H1 (cell line): ENCODE measurements around the gene PTPN9. TPM values are rescaled to one million over a fixed set of nuclear protein-coding genes. Genes with fewer than 3 reads are reported as not detected.

Source experiments
- CTCF ChIA-PET: fragments of 300-600 bp; sonication (Branson Sonifier 250); formaldehyde crosslinking; loops from one replicate; lab custom pipeline; 2021; ENCODE audit not compliant: partially characterized antibody; lab: Charles Lee
- POLR2A ChIA-PET: fragments of 300-600 bp; sonication (Branson Sonifier 250); formaldehyde crosslinking; loops from one replicate; lab custom pipeline; 2021; ENCODE audit warnings: inconsistent platforms; ENCODE audit not compliant: partially characterized antibody; lab: Charles Lee
- DNase-seq, 2 experiments: peaks; one replicate each; pipeline versions ENCODE4 v3.0.0 to v3.0.0-alpha.2; 2010 to 2022; ENCODE audit warnings: low spot score in 2 of 2, low read depth in 1 of 2, mixed read lengths in 1 of 2
- FAIRE-seq: peaks from 2 replicates; lab custom pipeline; 2011; peaks lifted over from hg19 to GRCh38; lab: Jason Lieb, UNC
- H2AFZ ChIP-seq: 2 replicates; pipeline ENCODE4 v1.8.1; 2012; ENCODE audit warnings: low read length, inconsistent platforms
- H2AK5ac ChIP-seq: 2 replicates; pipeline ENCODE4 v1.6.1; 2013; ENCODE audit warnings: low read depth, low read length
- H2BK120ac ChIP-seq: replicated peaks from 2 replicates; pipeline ENCODE3; 2013; ENCODE audit warnings: low read depth, low read length, inconsistent platforms
- H2BK12ac ChIP-seq: 2 replicates; pipeline ENCODE4 v1.6.1; 2013; ENCODE audit warnings: low read depth, low read length
- H2BK15ac ChIP-seq: 2 replicates; pipeline ENCODE4 v1.6.1; 2013; ENCODE audit warnings: low read length
- H2BK20ac ChIP-seq: 2 replicates; pipeline ENCODE4 v1.6.1; 2013; ENCODE audit warnings: low read length
- H2BK5ac ChIP-seq: 2 replicates; pipeline ENCODE4 v1.6.1; 2013; ENCODE audit warnings: low read depth, low read length
- H3K14ac ChIP-seq: 2 replicates; pipeline ENCODE4 v1.6.1; 2013; ENCODE audit warnings: inconsistent platforms; ENCODE audit not compliant: insufficient read length
- H3K18ac ChIP-seq: 2 replicates; pipeline ENCODE4 v1.6.1; 2013; ENCODE audit warnings: low read length; ENCODE audit errors: extremely low read depth
- H3K23ac ChIP-seq: 2 replicates; pipeline ENCODE4 v1.6.1; 2013; ENCODE audit warnings: inconsistent platforms; ENCODE audit not compliant: insufficient read length
- H3K23me2 ChIP-seq: 2 replicates; pipeline ENCODE4 v1.6.1; 2013; ENCODE audit warnings: low read depth, low read length
- H3K27ac ChIP-seq: 2 replicates; pipeline ENCODE4 v1.6.1; 2011; ENCODE audit warnings: low read depth, low read length, inconsistent platforms
- H3K27me3 ChIP-seq, 4 experiments: replicated peaks in 1 of 4; 1 replicate in 1 of 4; 2 replicates in 3 of 4; pipeline versions ENCODE4 v1.6.1 to v1.8.1; 2011 to 2013; ENCODE audit warnings: low read length in 3 of 4, mild to moderate bottlenecking in 3 of 4, inconsistent platforms in 2 of 4, mixed read lengths in 2 of 4, moderate library complexity in 1 of 4; ENCODE audit not compliant: control insufficient read depth in 3 of 4, insufficient read depth in 3 of 4; ENCODE audit errors: extremely low read depth in 1 of 4
- H3K36me3 ChIP-seq, 4 experiments: 2 replicates each; pipeline versions ENCODE4 v1.6.1 to v1.8.1; 2011 to 2013; ENCODE audit warnings: mild to moderate bottlenecking in 4 of 4, low read length in 3 of 4, moderate library complexity in 2 of 4, control low read depth in 1 of 4, inconsistent platforms in 1 of 4; ENCODE audit not compliant: insufficient read depth in 4 of 4, control insufficient read depth in 2 of 4
- H3K4ac ChIP-seq: replicated peaks from 2 replicates; pipeline ENCODE3; 2013; ENCODE audit warnings: low read length, low read depth, mixed read lengths, inconsistent platforms; ENCODE audit not compliant: insufficient read length
- H3K4me1 ChIP-seq, 4 experiments: replicated peaks in 1 of 4; 1 replicate in 1 of 4; 2 replicates in 3 of 4; pipeline versions ENCODE4 v1.6.1 to v1.8.1; 2011 to 2013; ENCODE audit warnings: low read length in 3 of 4, inconsistent platforms in 2 of 4, mixed read lengths in 1 of 4; ENCODE audit not compliant: insufficient read depth in 4 of 4, control insufficient read depth in 3 of 4
- H3K4me2 ChIP-seq, 2 experiments: 2 replicates each; pipeline versions ENCODE4 v1.6.1 to v1.8.1; 2011 to 2013; ENCODE audit warnings: low read depth in 2 of 2, low read length in 2 of 2, control low read depth in 1 of 2, inconsistent platforms in 1 of 2, mild to moderate bottlenecking in 1 of 2; ENCODE audit not compliant: insufficient read depth in 1 of 2
- H3K4me3 ChIP-seq, 4 experiments: fragments of 200-600, 300-600 bp in 1 of 4; sonication (generic), shearing (Covaris generic), sonication (Bioruptor Twin) in 1 of 4; 2 replicates each; pipeline versions ENCODE4 v1.5.1 to v1.8.1; 2011 to 2016; ENCODE audit warnings: low read length in 4 of 4, low read depth in 3 of 4, control low read depth in 2 of 4, inconsistent platforms in 2 of 4, mild to moderate bottlenecking in 2 of 4, mixed read lengths in 1 of 4, moderate library complexity in 1 of 4; ENCODE audit not compliant: insufficient read depth in 2 of 4; ENCODE audit errors: extremely low read depth in 1 of 4
- H3K56ac ChIP-seq: replicated peaks from 2 replicates; pipeline ENCODE3; 2013; ENCODE audit warnings: low read depth, mild to moderate bottlenecking, mixed read lengths, low read length, inconsistent platforms; ENCODE audit not compliant: insufficient read length
- H3K79me1 ChIP-seq: 2 replicates; pipeline ENCODE4 v1.6.1; 2013; ENCODE audit warnings: low read depth, low read length, control low read depth
- H3K79me2 ChIP-seq, 2 experiments: 2 replicates each; pipeline versions ENCODE4 v1.6.1 to v1.8.1; 2012 to 2013; ENCODE audit warnings: low read length in 2 of 2, mild to moderate bottlenecking in 2 of 2, inconsistent platforms in 1 of 2; ENCODE audit not compliant: insufficient read depth in 2 of 2, control insufficient read depth in 1 of 2
- H3K9ac ChIP-seq, 4 experiments: replicated peaks in 1 of 4; 1 replicate in 1 of 4; 2 replicates in 3 of 4; pipeline versions ENCODE4 v1.6.1 to v1.8.1; 2011 to 2013; ENCODE audit warnings: low read depth in 3 of 4, low read length in 3 of 4, control low read depth in 2 of 4, mild to moderate bottlenecking in 2 of 4, moderate library complexity in 2 of 4, inconsistent platforms in 1 of 4; ENCODE audit errors: extremely low read depth in 1 of 4
- H3K9me3 ChIP-seq, 2 experiments: 2 replicates each; pipeline versions ENCODE4 v1.6.1 to v1.8.1; 2012 to 2013; ENCODE audit warnings: mild to moderate bottlenecking in 2 of 2, moderate library complexity in 2 of 2, control low read depth in 1 of 2, inconsistent platforms in 1 of 2, low read depth in 1 of 2, low read length in 1 of 2, mixed read lengths in 1 of 2; ENCODE audit not compliant: insufficient read depth in 2 of 2
- H4K20me1 ChIP-seq, 2 experiments: replicated peaks in 1 of 2; 2 replicates each; pipeline versions ENCODE3 to v1.8.1; 2011 to 2013; ENCODE audit warnings: inconsistent platforms in 2 of 2, low read length in 2 of 2, mild to moderate bottlenecking in 1 of 2; ENCODE audit not compliant: insufficient read depth in 2 of 2, control insufficient read depth in 1 of 2
- H4K5ac ChIP-seq: 2 replicates; pipeline ENCODE4 v1.6.1; 2013; ENCODE audit warnings: low read length, low read depth, mixed read lengths, inconsistent platforms; ENCODE audit not compliant: insufficient read length
- H4K8ac ChIP-seq: 2 replicates; pipeline ENCODE4 v1.8.0; 2013; ENCODE audit warnings: mild to moderate bottlenecking, moderate library complexity, low read length, inconsistent platforms; ENCODE audit not compliant: insufficient read depth; ENCODE audit errors: extremely low read depth
- H4K91ac ChIP-seq: replicated peaks from 2 replicates; pipeline ENCODE3; 2013; ENCODE audit warnings: low read length, mixed read lengths, inconsistent platforms; ENCODE audit not compliant: insufficient read length
- ASH2L ChIP-seq: fragments of 200-600, 300-600 bp; sonication (generic); IDR thresholded peaks from one replicate; pipeline ENCODE4 v1.7.1; 2017; ENCODE audit warnings: low read length
- CBX5 ChIP-seq: fragments of 300-800, 300-1000 bp; sonication (generic); IDR thresholded peaks from 2 replicates; pipeline ENCODE4 v1.7.1; 2016; ENCODE audit warnings: antibody characterized with exemption, low read length, low read depth
- CEBPB ChIP-seq: IDR thresholded peaks from 2 replicates; pipeline ENCODE4 v1.6.1; 2012; ENCODE audit warnings: low read depth, low read length
- CHD1 ChIP-seq: IDR thresholded peaks from 2 replicates; pipeline ENCODE4 v1.6.1; 2012; ENCODE audit warnings: low read depth, low read length, improper control_type of control experiment
- EP300 ChIP-seq, 2 experiments: IDR thresholded peaks; 1 replicate in 1 of 2; 2 replicates in 1 of 2; pipeline ENCODE4 v1.6.1; 2011 to 2012; ENCODE audit warnings: low read depth in 2 of 2, low read length in 2 of 2, mild to moderate bottlenecking in 2 of 2, borderline replicate concordance in 1 of 2, inconsistent platforms in 1 of 2, moderate library complexity in 1 of 2
- JUN ChIP-seq: IDR thresholded peaks from 2 replicates; pipeline ENCODE4 v1.6.1; 2011; ENCODE audit warnings: low read depth, mild to moderate bottlenecking, improper control_type of control experiment, low read length
- KDM5A ChIP-seq: fragments of 200-600 bp; IDR thresholded peaks from 2 replicates; pipeline ENCODE4 v1.7.1; 2012; ENCODE audit warnings: mild to moderate bottlenecking, low read length, inconsistent platforms, mixed read lengths
- SIN3A ChIP-seq, 2 experiments: IDR thresholded peaks in 1 of 2; conservative IDR thresholded peaks in 1 of 2; 2 replicates each; pipeline ENCODE4 v1.6.1; 2011 to 2012; ENCODE audit warnings: low read length in 2 of 2, improper control_type of control experiment in 1 of 2, low read depth in 1 of 2, mild to moderate bottlenecking in 1 of 2
- SIX5 ChIP-seq: IDR thresholded peaks from 2 replicates; pipeline ENCODE4 v1.6.1; 2011; ENCODE audit warnings: mild to moderate bottlenecking, low read depth, low read length
- SRF ChIP-seq: IDR thresholded peaks from 2 replicates; pipeline ENCODE4 v1.6.1; 2011; ENCODE audit warnings: mild to moderate bottlenecking, low read depth, low read length, moderate library complexity
- TAF7 ChIP-seq: optimal IDR thresholded peaks from 2 replicates; pipeline ENCODE3; 2011; ENCODE audit warnings: low read depth, mild to moderate bottlenecking, inconsistent platforms, low read length, moderate library complexity, borderline replicate concordance
- WGBS, 2 experiments: shearing (Covaris generic) in 1 of 2; methylation state at CpG; one replicate each; pipeline versions ENCODE4 v1.1.6 to v1.1.7; 2013 to 2015; ENCODE audit warnings: low lambda C conversion rate in 2 of 2, mixed read lengths in 2 of 2, inconsistent platforms in 1 of 2, low coverage in 1 of 2, missing lambda C conversion rate in 1 of 2; ENCODE audit not compliant: insufficient replicate concordance in 2 of 2, insufficient coverage in 1 of 2, insufficient read length in 1 of 2; ENCODE audit errors: extremely low coverage in 1 of 2, missing lambda C conversion rate in 1 of 2; 5-methylcytosine and 5-hydroxymethylcytosine counted together
- polyA plus RNA-seq, 7 experiments: library from polyadenylated mRNA; depleted of rRNA in 3 of 7; stranded (reverse) in 5 of 7; unstranded in 2 of 7; fragments of >200 nt in 5 of 7; fragments of 200-250 nt in 2 of 7; gene quantifications; 1 replicate in 5 of 7; 2 replicates in 1 of 7; 4 replicates in 1 of 7; pipeline versions ENCODE4 v1.2.1 to v1.2.3, GENCODE V29; 2011 to 2013; ENCODE audit warnings: missing spikeins in 2 of 7, mixed read lengths in 2 of 7
- total RNA-seq: library from RNA; stranded (reverse); fragmentation: NEBNext Ultra II Directional; extraction: Animal tissue kit (Norgen Biotek cat#: 25700); gene quantifications from 2 replicates; pipeline ENCODE4 v1.2.1, GENCODE V29; 2021

Gene PTPN9
- total and polyA plus RNA-seq, 2 of the 8 experiments (the other 6 are each of a cell fraction or from before 2014, with no cell fraction given), result 46.6 to 57.4 TPM

DNA sequence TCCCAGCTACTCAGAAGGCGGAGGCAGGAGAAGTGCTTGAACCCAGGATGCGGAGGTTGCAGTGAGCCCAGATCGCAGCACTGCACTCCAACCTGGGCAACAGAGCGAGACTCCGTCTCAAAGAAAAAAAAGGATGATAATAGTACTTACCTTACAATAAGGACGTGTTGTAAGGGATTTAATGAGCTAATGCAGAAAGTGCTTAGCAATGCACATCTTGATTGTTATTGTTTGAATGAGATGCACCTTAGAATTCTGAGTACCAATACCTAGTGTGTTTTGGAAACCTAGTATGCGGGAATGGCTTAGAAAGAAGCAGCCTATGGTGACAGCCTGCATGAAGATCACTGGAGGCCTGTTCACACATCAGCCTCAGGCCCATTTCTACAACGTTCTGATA, 26.9 kb upstream of the PTPN9 start:
- 94% methylated on average over 8 of the region's 8 CpGs; no CpG with 5 or more reads in 1 of the 2 experiments for WGBS, 2 experiments

More for the DNA sequence above, 26.9 kb upstream of the PTPN9 start:
- Histone ChIP-seq H2AK5ac (no peak overlapping the region), H3K27ac (no peak overlapping the region), H4K5ac (no peak overlapping the region), H2BK120ac (no peak overlapping the region), H3K4me3 (no peak overlapping the region), H3K9me3 (no peaks in the 10 kb centered on the region), H4K8ac (no peak overlapping the region), H3K9ac (no peak overlapping the region), H2BK12ac (no peak overlapping the region), H2BK20ac (no peak overlapping the region), H3K56ac (peak overlapping the region; percentile 46), H3K4ac (no peak overlapping the region), H3K4me2 (no peak overlapping the region), H4K20me1 (no peaks in the 10 kb centered on the region), H3K4me1 (no peaks in the 10 kb centered on the region), H3K79me1 (no peaks in the 10 kb centered on the region), H2BK15ac (no peak overlapping the region), H3K36me3 (peaks cover 7 to 28% (median 19%) of the 10 kb centered on the region in 4 experiments), H2AFZ (no peak overlapping the region), H3K23ac (no peak overlapping the region), H3K18ac (no peak overlapping the region), H3K23me2 (no peaks in the 10 kb centered on the region), H4K91ac (no peak overlapping the region), H3K79me2 (no peaks in the 10 kb centered on the region), H2BK5ac (no peak overlapping the region), H3K27me3 (no peaks in the 10 kb centered on the region), H3K14ac (no peak overlapping the region)
- FAIRE-seq, result no peak
- ChIA-PET POLR2A (interaction anchor here (1.0 kb wide), 1 partner anchor 32 kb away, joined by 3 read pairs; no protein-coding TSS in a partner anchor), CTCF (interaction anchor here (1.2 to 5.7 kb wide), 2 partner anchors 9 to 14 kb away, joined by 3 to 35 read pairs; no protein-coding TSS in a partner anchor)
- DNase-seq, result no peak
- TF ChIP-seq CBX5 (no peak), ASH2L (no peak), TAF7 (no peak), EP300 (IDR thresholded peaks at IDR 0.05; ENCODE audit: borderline replicate concordance in 1 of 2, low read depth in 2 of 2, low read length in 2 of 2) (no peak), SIN3A (conservative IDR thresholded peaks at IDR 0.05 in 1 of 2, IDR thresholded peaks at IDR 0.05 in 1 of 2; ENCODE audit: low read depth in 1 of 2, low read length in 2 of 2) (no peak), JUN (no peak), CHD1 (no peak), CEBPB (no peak), SRF (no peak), KDM5A (no peak), SIX5 (no peak)
